Osteoblast (primary cell): ENCODE data around the gene EIF3L. TPM values are rescaled to one million over a fixed set of nuclear protein-coding genes. Genes with fewer than 3 reads are reported as not detected.

Source experiments
- DNase-seq: peaks from one replicate; pipeline ENCODE4 v3.0.0; 2011; ENCODE audit warnings: low spot score, mixed read lengths; ENCODE audit not compliant: insufficient read length; ENCODE audit errors: missing footprints
- H2AFZ ChIP-seq: 2 replicates; pipeline ENCODE4 v1.6.0; 2011; ENCODE audit warnings: mild to moderate bottlenecking, low read length
- H3K27ac ChIP-seq: 2 replicates; pipeline ENCODE4 v1.5.1; 2011; ENCODE audit warnings: mild to moderate bottlenecking, low read depth, low read length, moderate library complexity
- H3K27me3 ChIP-seq: 2 replicates; pipeline ENCODE4 v1.6.0; 2012; ENCODE audit warnings: mild to moderate bottlenecking, control low read depth, inconsistent platforms, low read length, moderate library complexity; ENCODE audit not compliant: insufficient read depth
- H3K36me3 ChIP-seq: 2 replicates; pipeline ENCODE4 v1.5.1; 2011; ENCODE audit warnings: mild to moderate bottlenecking, low read length, control low read depth, moderate library complexity; ENCODE audit not compliant: insufficient read depth
- H3K4me1 ChIP-seq: 2 replicates; pipeline ENCODE4 v1.5.1; 2011; ENCODE audit warnings: mild to moderate bottlenecking, low read length, control low read depth, moderate library complexity; ENCODE audit not compliant: insufficient read depth
- H3K4me2 ChIP-seq: 2 replicates; pipeline ENCODE4 v1.6.0; 2011; ENCODE audit warnings: mild to moderate bottlenecking, low read length; ENCODE audit not compliant: insufficient read depth
- H3K4me3 ChIP-seq: fragments of 200-600 bp; sonication (generic); 3 replicates; pipeline ENCODE4 v1.5.1; 2012; ENCODE audit warnings: mild to moderate bottlenecking, low read length, inconsistent platforms; ENCODE audit not compliant: insufficient read depth
- H3K79me2 ChIP-seq: 2 replicates; pipeline ENCODE4 v1.6.0; 2012; ENCODE audit warnings: mild to moderate bottlenecking, low read length, control low read depth, inconsistent platforms; ENCODE audit not compliant: insufficient read depth
- H3K9me3 ChIP-seq: 2 replicates; pipeline ENCODE4 v1.5.1; 2011; ENCODE audit warnings: low read depth, low read length, control low read depth
- H4K20me1 ChIP-seq: 2 replicates; pipeline ENCODE4 v1.6.0; 2012; ENCODE audit warnings: mild to moderate bottlenecking, low read length, control low read depth; ENCODE audit not compliant: insufficient read depth
- total RNA-seq: library from RNA; depleted of rRNA; stranded (reverse); fragments of >200 nt; gene quantifications from 2 replicates; pipeline ENCODE4 v1.2.3, GENCODE V29; 2012
- TF ChIP-seq, protein P1 (sequence below): IDR thresholded peaks from 2 replicates; pipeline ENCODE4 v1.5.1; 2011; ENCODE audit warnings: mild to moderate bottlenecking, low read depth, low read length, moderate library complexity; ENCODE audit errors: extremely low read depth

EIF3L gene
- total RNA-seq, 1 donor, result 280 TPM

DNA sequence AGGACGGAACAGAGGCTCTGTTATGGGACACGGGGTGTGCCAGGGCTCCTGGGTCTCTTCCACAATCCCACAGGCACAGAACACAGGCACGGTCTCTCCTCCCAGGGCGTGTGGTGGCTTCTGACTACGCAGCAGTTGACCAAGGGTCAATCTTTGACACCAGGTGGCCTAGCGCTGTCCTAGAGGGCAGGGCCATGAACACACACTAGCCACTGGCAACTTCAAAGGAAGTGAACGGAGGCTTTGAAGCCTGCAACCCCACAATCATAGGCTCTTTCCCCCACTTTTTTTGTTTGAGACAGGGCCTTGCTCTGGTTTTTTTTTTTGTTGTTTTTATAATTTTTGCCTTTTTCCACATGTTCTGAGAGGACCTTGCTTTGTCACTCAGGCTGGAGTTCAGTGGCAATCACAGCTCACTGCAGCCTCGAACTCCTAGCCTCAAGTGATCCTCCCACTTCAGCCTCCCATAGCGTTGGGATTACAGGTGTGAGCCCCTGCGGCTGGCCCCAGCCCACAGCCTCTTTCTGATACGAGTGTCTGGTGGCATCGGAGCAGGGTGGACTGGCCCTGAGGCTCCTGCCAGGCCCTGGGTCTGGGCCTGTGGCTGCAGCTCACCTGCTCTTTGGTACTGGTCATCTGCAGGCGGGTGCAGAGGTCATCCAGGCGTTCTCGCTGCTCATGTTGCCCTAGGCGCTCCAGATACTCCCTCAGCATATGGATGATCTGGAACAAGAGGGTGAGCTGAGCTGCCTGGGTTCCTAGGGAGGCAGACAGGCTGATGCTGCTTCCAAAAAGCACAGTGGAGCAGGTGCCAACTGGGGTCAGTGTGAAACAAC lies 17.0 kb upstream of the EIF3L start:
- H3K27ac ChIP-seq, result no peak overlapping the region
- H2AFZ ChIP-seq, result no peak overlapping the region
- peak; percentile 26 for DNase-seq
- H3K4me3 ChIP-seq, result no peak overlapping the region
- no peak overlapping the region for H3K4me2 ChIP-seq
- H3K79me2 ChIP-seq, result no peaks in the 10 kb centered on the region
- H3K4me1 ChIP-seq, result no peaks in the 10 kb centered on the region
- H3K27me3 ChIP-seq, result no peaks in the 10 kb centered on the region
- peaks cover 56% of the 10 kb centered on the region for H3K36me3 ChIP-seq
- H3K9me3 ChIP-seq, result no peaks in the 10 kb centered on the region
- H4K20me1 ChIP-seq, result no peaks in the 10 kb centered on the region
- TF ChIP-seq, protein P1, sequence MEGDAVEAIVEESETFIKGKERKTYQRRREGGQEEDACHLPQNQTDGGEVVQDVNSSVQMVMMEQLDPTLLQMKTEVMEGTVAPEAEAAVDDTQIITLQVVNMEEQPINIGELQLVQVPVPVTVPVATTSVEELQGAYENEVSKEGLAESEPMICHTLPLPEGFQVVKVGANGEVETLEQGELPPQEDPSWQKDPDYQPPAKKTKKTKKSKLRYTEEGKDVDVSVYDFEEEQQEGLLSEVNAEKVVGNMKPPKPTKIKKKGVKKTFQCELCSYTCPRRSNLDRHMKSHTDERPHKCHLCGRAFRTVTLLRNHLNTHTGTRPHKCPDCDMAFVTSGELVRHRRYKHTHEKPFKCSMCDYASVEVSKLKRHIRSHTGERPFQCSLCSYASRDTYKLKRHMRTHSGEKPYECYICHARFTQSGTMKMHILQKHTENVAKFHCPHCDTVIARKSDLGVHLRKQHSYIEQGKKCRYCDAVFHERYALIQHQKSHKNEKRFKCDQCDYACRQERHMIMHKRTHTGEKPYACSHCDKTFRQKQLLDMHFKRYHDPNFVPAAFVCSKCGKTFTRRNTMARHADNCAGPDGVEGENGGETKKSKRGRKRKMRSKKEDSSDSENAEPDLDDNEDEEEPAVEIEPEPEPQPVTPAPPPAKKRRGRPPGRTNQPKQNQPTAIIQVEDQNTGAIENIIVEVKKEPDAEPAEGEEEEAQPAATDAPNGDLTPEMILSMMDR, result no peak

DNA sequence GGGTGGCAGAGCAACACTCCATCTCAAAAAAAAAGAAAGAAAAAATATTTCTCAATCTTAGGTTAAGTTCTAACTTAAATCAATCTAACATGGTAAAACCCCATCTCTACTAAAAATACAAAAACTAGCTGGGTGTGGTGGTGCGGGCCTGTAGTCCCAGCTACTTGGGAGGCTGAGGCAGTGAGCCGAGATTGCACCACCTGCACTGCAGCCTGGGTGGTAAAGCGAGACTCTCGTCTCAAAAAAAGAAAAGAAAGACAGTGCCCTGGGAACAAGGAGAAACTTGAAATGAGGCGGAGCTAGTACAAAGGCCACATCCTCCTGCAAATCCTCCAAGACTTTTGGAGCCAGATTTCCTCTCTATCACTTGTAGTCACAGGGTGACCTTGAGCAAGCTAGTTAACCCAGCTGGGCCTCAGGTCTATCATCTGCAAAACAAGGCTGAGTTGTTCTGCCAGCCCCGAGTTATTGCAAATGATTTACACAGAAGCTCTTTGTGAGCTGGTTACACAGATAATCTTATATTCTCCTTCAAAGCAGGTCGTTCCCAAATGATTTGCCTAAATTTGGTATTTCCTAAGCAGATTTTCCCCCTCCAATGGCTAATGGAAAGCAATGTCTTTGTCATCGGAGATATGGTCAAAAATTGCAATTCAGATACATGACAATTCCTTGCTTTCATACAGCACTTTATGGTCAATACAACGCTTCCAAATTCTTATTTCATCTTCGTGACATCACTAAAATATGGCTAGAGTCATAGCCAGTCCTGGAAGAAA lies 7.0 kb upstream of the EIF3L start:
- TF ChIP-seq, protein P1, result no peak
- Histone ChIP-seq H3K4me2 (peak overlapping the region; percentile 93), H3K9me3 (no peaks in the 10 kb centered on the region), H3K4me3 (no peak overlapping the region), H3K36me3 (peaks cover 25% of the 10 kb centered on the region), H3K27me3 (no peaks in the 10 kb centered on the region), H2AFZ (no peak overlapping the region), H3K4me1 (peaks cover 12% of the 10 kb centered on the region), H3K79me2 (peaks cover 36% of the 10 kb centered on the region), H4K20me1 (peaks cover 23% of the 10 kb centered on the region), H3K27ac (peak overlapping the region; percentile 27)
- DNase-seq, result peak; percentile 18

DNA sequence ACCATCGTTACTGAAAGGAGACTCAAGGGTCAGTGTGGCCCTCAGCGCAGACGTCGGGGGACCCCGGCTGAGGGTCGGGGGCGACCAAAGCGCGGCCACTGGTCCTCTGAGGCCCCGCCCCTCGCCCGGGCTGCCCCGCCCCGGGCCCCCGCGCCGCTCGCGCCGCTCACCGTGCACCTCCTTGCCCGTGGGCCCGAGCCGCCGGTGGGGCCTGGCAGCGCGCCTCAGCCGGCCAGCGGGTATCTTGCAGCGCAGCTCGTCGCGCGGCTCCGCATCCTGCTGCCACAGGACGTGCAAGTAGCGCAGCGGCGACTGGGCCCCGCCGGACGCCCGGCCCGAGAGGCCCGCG lies 5.5 kb upstream of the EIF3L start:
- H3K36me3 ChIP-seq, result peaks cover 12% of the 10 kb centered on the region
- H3K4me2 ChIP-seq, result peak overlapping the region; percentile 93
- peaks cover 19% of the 10 kb centered on the region for H4K20me1 ChIP-seq
- peaks cover 12% of the 10 kb centered on the region for H3K4me1 ChIP-seq
- no peaks in the 10 kb centered on the region for H3K27me3 ChIP-seq
- peak overlapping the region; percentile 92 for H3K4me3 ChIP-seq
- no peaks in the 10 kb centered on the region for H3K9me3 ChIP-seq
- peaks cover 39% of the 10 kb centered on the region for H3K79me2 ChIP-seq
- DNase-seq, result peak; percentile 93
- peak overlapping the region; percentile 85 for H2AFZ ChIP-seq
- peak overlapping the region; percentile 71 for H3K27ac ChIP-seq
- TF ChIP-seq, protein P1, result no peak

DNA sequence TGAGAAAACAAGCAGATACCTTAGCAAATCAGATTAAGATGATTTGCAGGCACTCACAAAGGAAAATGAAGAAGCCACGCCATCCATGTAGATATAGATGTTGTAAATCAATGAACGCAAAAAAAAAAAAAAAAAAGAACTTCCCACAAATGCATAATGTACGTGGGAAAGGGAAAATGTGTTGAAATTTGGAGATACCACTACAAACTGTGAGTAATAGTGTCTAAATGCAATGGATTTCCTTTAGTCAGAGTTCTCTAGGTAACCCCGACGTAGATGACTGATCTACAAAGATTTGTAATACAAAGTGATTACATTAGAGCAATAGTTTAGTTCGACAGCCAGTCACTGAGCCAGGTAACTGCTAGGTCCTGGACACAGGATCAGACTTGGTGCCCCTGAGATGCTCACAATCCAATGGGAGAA lies 4.3 kb upstream of the EIF3L start:
- Histone ChIP-seq H2AFZ (peak overlapping the region; percentile 70), H3K4me1 (peaks cover 14% of the 10 kb centered on the region), H3K4me3 (peak overlapping the region; percentile 92), H3K27ac (peak overlapping the region; percentile 26), H3K27me3 (no peaks in the 10 kb centered on the region), H3K4me2 (peak overlapping the region; percentile 93), H3K9me3 (no peaks in the 10 kb centered on the region), H3K36me3 (peaks cover under 1% of the 10 kb centered on the region), H4K20me1 (peaks cover 19% of the 10 kb centered on the region), H3K79me2 (peaks cover 42% of the 10 kb centered on the region)
- TF ChIP-seq, protein P1, result no peak
- DNase-seq, result no peak
